Osteoblast (primary cell): ENCODE measurements around the gene INAFM2. TPM values are rescaled to one million over a fixed set of nuclear protein-coding genes. Genes with fewer than 3 reads are reported as not detected.
A peak's percentile ranks its signal among the peaks of the same experiment; 100 is the strongest.

Experiments
- DNase-seq: peaks from one replicate; pipeline ENCODE4 v3.0.0; 2011; ENCODE audit warnings: low spot score, mixed read lengths; ENCODE audit not compliant: insufficient read length; ENCODE audit errors: missing footprints
- H2AFZ ChIP-seq: 2 replicates; pipeline ENCODE4 v1.6.0; 2011; ENCODE audit warnings: mild to moderate bottlenecking, low read length
- H3K27ac ChIP-seq: 2 replicates; pipeline ENCODE4 v1.5.1; 2011; ENCODE audit warnings: mild to moderate bottlenecking, low read depth, low read length, moderate library complexity
- H3K27me3 ChIP-seq: 2 replicates; pipeline ENCODE4 v1.6.0; 2012; ENCODE audit warnings: mild to moderate bottlenecking, control low read depth, inconsistent platforms, low read length, moderate library complexity; ENCODE audit not compliant: insufficient read depth
- H3K36me3 ChIP-seq: 2 replicates; pipeline ENCODE4 v1.5.1; 2011; ENCODE audit warnings: mild to moderate bottlenecking, low read length, control low read depth, moderate library complexity; ENCODE audit not compliant: insufficient read depth
- H3K4me1 ChIP-seq: 2 replicates; pipeline ENCODE4 v1.5.1; 2011; ENCODE audit warnings: mild to moderate bottlenecking, low read length, control low read depth, moderate library complexity; ENCODE audit not compliant: insufficient read depth
- H3K4me2 ChIP-seq: 2 replicates; pipeline ENCODE4 v1.6.0; 2011; ENCODE audit warnings: mild to moderate bottlenecking, low read length; ENCODE audit not compliant: insufficient read depth
- H3K4me3 ChIP-seq: fragments of 200-600 bp; sonication (generic); 3 replicates; pipeline ENCODE4 v1.5.1; 2012; ENCODE audit warnings: mild to moderate bottlenecking, low read length, inconsistent platforms; ENCODE audit not compliant: insufficient read depth
- H3K79me2 ChIP-seq: 2 replicates; pipeline ENCODE4 v1.6.0; 2012; ENCODE audit warnings: mild to moderate bottlenecking, low read length, control low read depth, inconsistent platforms; ENCODE audit not compliant: insufficient read depth
- H3K9me3 ChIP-seq: 2 replicates; pipeline ENCODE4 v1.5.1; 2011; ENCODE audit warnings: low read depth, low read length, control low read depth
- H4K20me1 ChIP-seq: 2 replicates; pipeline ENCODE4 v1.6.0; 2012; ENCODE audit warnings: mild to moderate bottlenecking, low read length, control low read depth; ENCODE audit not compliant: insufficient read depth
- CTCF ChIP-seq: IDR thresholded peaks from 2 replicates; pipeline ENCODE4 v1.5.1; 2011; ENCODE audit warnings: mild to moderate bottlenecking, low read depth, low read length, moderate library complexity; ENCODE audit errors: extremely low read depth
- total RNA-seq: library from RNA; depleted of rRNA; stranded (reverse); fragments of >200 nt; gene quantifications from 2 replicates; pipeline ENCODE4 v1.2.3, GENCODE V29; 2012

Gene INAFM2
- total RNA-seq, 1 donor: 17.7 TPM

- H3K4me2 ChIP-seq: no peak overlapping the region
- peaks cover 14% of the 10 kb centered on the region for H3K36me3 ChIP-seq
- TF ChIP-seq CTCF: no peak
- no peaks in the 10 kb centered on the region for H3K9me3 ChIP-seq
- H2AFZ ChIP-seq: no peak overlapping the region
- peak; percentile 84 for DNase-seq
- H3K27ac ChIP-seq: peak overlapping the region; percentile 82
- no peak overlapping the region for H3K4me3 ChIP-seq
- H3K79me2 ChIP-seq: peaks cover 20% of the 10 kb centered on the region
- H3K27me3 ChIP-seq: no peaks in the 10 kb centered on the region
- H3K4me1 ChIP-seq: peaks cover 55% of the 10 kb centered on the region
- H4K20me1 ChIP-seq: no peaks in the 10 kb centered on the region
Measured at GRCh38 chr15:40334541-40334940, 11.0 kb downstream of the INAFM2 start.

- Histone ChIP-seq H3K27ac (peak overlapping the region; percentile 82), H3K4me3 (no peak overlapping the region), H3K36me3 (peaks cover 14% of the 10 kb centered on the region), H4K20me1 (no peaks in the 10 kb centered on the region), H3K27me3 (no peaks in the 10 kb centered on the region), H2AFZ (no peak overlapping the region), H3K9me3 (no peaks in the 10 kb centered on the region), H3K79me2 (peaks cover 25% of the 10 kb centered on the region), H3K4me1 (peaks cover 55% of the 10 kb centered on the region), H3K4me2 (no peak overlapping the region)
- peak; percentile 81 for DNase-seq
- no peak for TF ChIP-seq CTCF
Measured at GRCh38 chr15:40334941-40335795, 11.7 kb downstream of the INAFM2 start.

GRCh38 chr15:40335938-40336743, 12.6 kb downstream of the INAFM2 start:
- Histone ChIP-seq H3K36me3 (peaks cover 14% of the 10 kb centered on the region), H2AFZ (no peak overlapping the region), H3K4me2 (no peak overlapping the region), H4K20me1 (no peaks in the 10 kb centered on the region), H3K4me1 (peaks cover 60% of the 10 kb centered on the region), H3K4me3 (no peak overlapping the region), H3K79me2 (peaks cover 25% of the 10 kb centered on the region), H3K9me3 (no peaks in the 10 kb centered on the region), H3K27me3 (no peaks in the 10 kb centered on the region), H3K27ac (peak overlapping the region; percentile 23)
- peak; percentile 73 for DNase-seq
- TF ChIP-seq CTCF: no peak

- Histone ChIP-seq H2AFZ (no peak overlapping the region), H3K27ac (peak overlapping the region; percentile 23), H3K4me2 (no peak overlapping the region), H3K79me2 (peaks cover 25% of the 10 kb centered on the region), H3K4me1 (peaks cover 66% of the 10 kb centered on the region), H3K9me3 (no peaks in the 10 kb centered on the region), H3K36me3 (peaks cover 14% of the 10 kb centered on the region), H3K27me3 (no peaks in the 10 kb centered on the region), H3K4me3 (no peak overlapping the region), H4K20me1 (no peaks in the 10 kb centered on the region)
- TF ChIP-seq CTCF: no peak
- DNase-seq: peak; percentile 50
Measured at GRCh38 chr15:40336744-40337122, 13.2 kb downstream of the INAFM2 start.
